ENCODE data around the gene CHMP4B.

- TF ChIP-seq CTCF (conservative IDR thresholded peaks at IDR 0.05) = no peak
- no peak for TF ChIP-seq ZFX (IDR thresholded peaks at IDR 0.05)
These were observed 8.3 kb downstream of the CHMP4B start for GRCh38 chr20:33819456-33819855.
